Ectodermal cell (in vitro differentiated cells): ENCODE measurements around the gene KIF26A.

Experiments used
- H3K27ac ChIP-seq: 2 replicates; pipeline ENCODE4 v1.7.0; 2013; ENCODE audit warnings: mild to moderate bottlenecking, low read depth, low read length; ENCODE audit not compliant: insufficient read depth, poor library complexity, severe bottlenecking
- H3K27me3 ChIP-seq: 2 replicates; pipeline ENCODE4 v1.7.0; 2013; ENCODE audit warnings: mild to moderate bottlenecking, low read length; ENCODE audit not compliant: insufficient read depth, control insufficient read depth, poor library complexity, severe bottlenecking
- H3K36me3 ChIP-seq: one replicate; pipeline ENCODE4 v1.7.0; 2013; ENCODE audit warnings: low read length; ENCODE audit not compliant: control insufficient read depth, insufficient read depth
- H3K4me1 ChIP-seq: one replicate; pipeline ENCODE4 v1.7.0; 2013; ENCODE audit warnings: low read length; ENCODE audit not compliant: control insufficient read depth, insufficient read depth
- H3K4me3 ChIP-seq: 2 replicates; pipeline ENCODE4 v1.7.0; 2013; ENCODE audit warnings: low read depth, low read length, control low read depth; ENCODE audit not compliant: insufficient read depth
- H3K9me3 ChIP-seq: 2 replicates; pipeline ENCODE4 v1.7.0; 2013; ENCODE audit warnings: mild to moderate bottlenecking, low read length, moderate library complexity; ENCODE audit not compliant: control insufficient read depth
- WGBS, 2 experiments: methylation state at CpG; one replicate each; pipeline ENCODE4 v1.1.7; 2013; ENCODE audit warnings: missing lambda C conversion rate in 2 of 2; 5-methylcytosine and 5-hydroxymethylcytosine counted together

Gene KIF26A

GRCh38 chr14:104115131-104115600 lies 23.2 kb upstream of the KIF26A start:
- no peak overlapping the region for H3K27ac ChIP-seq
- 87% methylated on average over 11 of the region's 11 CpGs for WGBS, 2 experiments
- peaks cover 56% of the 10 kb centered on the region for H3K27me3 ChIP-seq
- H3K9me3 ChIP-seq, result no peaks in the 10 kb centered on the region
- H3K4me1 ChIP-seq, result no peaks in the 10 kb centered on the region
- H3K4me3 ChIP-seq, result no peak overlapping the region
- H3K36me3 ChIP-seq, result no peaks in the 10 kb centered on the region

GRCh38 chr14:104115691-104116287 lies 22.6 kb upstream of the KIF26A start:
- H3K27ac ChIP-seq, result no peak overlapping the region
- 89 to 92% methylated on average over 9 of the region's 9 CpGs for WGBS, 2 experiments
- no peaks in the 10 kb centered on the region for H3K36me3 ChIP-seq
- no peak overlapping the region for H3K4me3 ChIP-seq
- no peaks in the 10 kb centered on the region for H3K9me3 ChIP-seq
- no peaks in the 10 kb centered on the region for H3K4me1 ChIP-seq
- peaks cover 56% of the 10 kb centered on the region for H3K27me3 ChIP-seq

GRCh38 chr14:104116288-104116755 lies 22.1 kb upstream of the KIF26A start:
- H3K4me1 ChIP-seq, result no peaks in the 10 kb centered on the region
- no peaks in the 10 kb centered on the region for H3K9me3 ChIP-seq
- peaks cover 60% of the 10 kb centered on the region for H3K27me3 ChIP-seq
- no peaks in the 10 kb centered on the region for H3K36me3 ChIP-seq
- 37 to 41% methylated on average over 19 of the region's 19 CpGs for WGBS, 2 experiments
- H3K27ac ChIP-seq, result no peak overlapping the region
- peak overlapping the region; percentile 25 for H3K4me3 ChIP-seq

GRCh38 chr14:104116756-104117340 lies 21.5 kb upstream of the KIF26A start:
- Histone ChIP-seq H3K9me3 (no peaks in the 10 kb centered on the region), H3K36me3 (no peaks in the 10 kb centered on the region), H3K27ac (no peak overlapping the region), H3K4me1 (no peaks in the 10 kb centered on the region), H3K27me3 (peaks cover 62% of the 10 kb centered on the region), H3K4me3 (peak overlapping the region; percentile 25)
- WGBS, 2 experiments, result 3% methylated on average over 83 of the region's 83 CpGs

- Histone ChIP-seq H3K4me1 (no peaks in the 10 kb centered on the region), H3K27ac (no peak overlapping the region), H3K36me3 (no peaks in the 10 kb centered on the region), H3K9me3 (no peaks in the 10 kb centered on the region), H3K27me3 (peaks cover 62% of the 10 kb centered on the region), H3K4me3 (peak overlapping the region; percentile 25)
- WGBS, 2 experiments, result 24% methylated on average over 71 of the region's 71 CpGs
Observed at GRCh38 chr14:104117341-104118005, 20.9 kb upstream of the KIF26A start.

GRCh38 chr14:104118006-104118844 lies 20.2 kb upstream of the KIF26A start:
- 88 to 89% methylated on average over 30 of the region's 30 CpGs for WGBS, 2 experiments
- Histone ChIP-seq H3K9me3 (no peaks in the 10 kb centered on the region), H3K36me3 (no peaks in the 10 kb centered on the region), H3K27ac (no peak overlapping the region), H3K4me3 (no peak overlapping the region), H3K4me1 (no peaks in the 10 kb centered on the region), H3K27me3 (peaks cover 62% of the 10 kb centered on the region)

- H3K27ac ChIP-seq, result no peak overlapping the region
- no peaks in the 10 kb centered on the region for H3K4me1 ChIP-seq
- H3K4me3 ChIP-seq, result no peak overlapping the region
- 77 to 80% methylated on average over 3 of the region's 3 CpGs for WGBS, 2 experiments
- peaks cover 62% of the 10 kb centered on the region for H3K27me3 ChIP-seq
- no peaks in the 10 kb centered on the region for H3K36me3 ChIP-seq
- no peaks in the 10 kb centered on the region for H3K9me3 ChIP-seq
Observed at GRCh38 chr14:104119119-104119487, 19.3 kb upstream of the KIF26A start.

- Histone ChIP-seq H3K27me3 (peaks cover 56% of the 10 kb centered on the region), H3K36me3 (no peaks in the 10 kb centered on the region), H3K27ac (no peak overlapping the region), H3K4me3 (no peak overlapping the region), H3K4me1 (no peaks in the 10 kb centered on the region), H3K9me3 (no peaks in the 10 kb centered on the region)
- WGBS, 2 experiments, result 83 to 84% methylated on average over 18 of the region's 18 CpGs
Observed at GRCh38 chr14:104119488-104120251, 18.7 kb upstream of the KIF26A start.

- peaks cover 3% of the 10 kb centered on the region for H3K9me3 ChIP-seq
- no peaks in the 10 kb centered on the region for H3K4me1 ChIP-seq
- WGBS, 2 experiments, result 86 to 91% methylated on average over 5 of the region's 5 CpGs
- H3K4me3 ChIP-seq, result no peak overlapping the region
- H3K36me3 ChIP-seq, result no peaks in the 10 kb centered on the region
- H3K27me3 ChIP-seq, result peaks cover 49% of the 10 kb centered on the region
- no peak overlapping the region for H3K27ac ChIP-seq
Observed at GRCh38 chr14:104120281-104120741, 18.1 kb upstream of the KIF26A start.
